HepG2 (cell line): ENCODE data around the gene FIS1. TPM values are rescaled to one million over a fixed set of nuclear protein-coding genes. Genes with fewer than 3 reads are reported as not detected.

Experiments used
- ATAC-seq: fragments of 200-7000 bp; cut with Tn5 transposase; 3 replicates; pipeline ENCODE4 v1.9.1; 2020; ENCODE audit warnings: mild to moderate bottlenecking, moderate library complexity
- BruUV-seq: library from RNA; stranded (reverse); fragments of 400-500 nt; replicated peaks from 2 replicates; lab custom pipeline; 2021; lab: Mats Ljungman, UMichigan
- CTCF ChIA-PET: fragments of 300-600 bp; formaldehyde crosslinking; extraction: SDS; loops from one replicate; lab custom pipeline; 2021; ENCODE audit warnings: low total read pairs, inconsistent platforms, low intra/inter-chr PET ratio; lab: Yijun Ruan, JAX
- POLR2A ChIA-PET: fragments of 350-600 bp; sonication (Branson Sonifier 250); formaldehyde crosslinking; loops from one replicate; lab custom pipeline; 2020; ENCODE audit warnings: antibody characterized with exemption, inconsistent platforms; lab: Yijun Ruan, JAX
- DNase-seq: peaks from one replicate; pipeline ENCODE4 v3.0.0-alpha.2; 2015; ENCODE audit warnings: low spot score
- FAIRE-seq: peaks from 3 replicates; lab custom pipeline; 2011; peaks lifted over from hg19 to GRCh38; lab: Jason Lieb, UNC
- H2AFZ ChIP-seq: one replicate; pipeline ENCODE4 v1.6.1; 2011; ENCODE audit warnings: low read length, inconsistent platforms
- H3K27ac ChIP-seq: fragments of 300-600 bp; 3 replicates; pipeline ENCODE4 v1.8.0; 2011; ENCODE audit warnings: mixed run types, mild to moderate bottlenecking, mixed read lengths, low read length, inconsistent platforms; ENCODE audit not compliant: insufficient read depth; ENCODE audit errors: extremely low read length
- H3K27me3 ChIP-seq, 2 experiments: fragments of 200-600 bp in 1 of 2; 2 replicates in 1 of 2; 3 replicates in 1 of 2; pipeline versions ENCODE4 v1.6.0 to v1.8.0; 2011; ENCODE audit warnings: low read length in 2 of 2, mild to moderate bottlenecking in 2 of 2, moderate library complexity in 2 of 2, inconsistent platforms in 1 of 2; ENCODE audit not compliant: insufficient read depth in 2 of 2, control insufficient read depth in 1 of 2
- H3K36me3 ChIP-seq, 2 experiments: fragments of 200-600 bp in 1 of 2; replicated peaks in 1 of 2; 2 replicates in 1 of 2; 3 replicates in 1 of 2; pipeline versions ENCODE4 v1.5.1 to v1.8.0; 2011; ENCODE audit warnings: low read length in 2 of 2, inconsistent platforms in 1 of 2; ENCODE audit not compliant: insufficient read depth in 2 of 2, control insufficient read depth in 1 of 2
- H3K4me1 ChIP-seq: 2 replicates; pipeline ENCODE4 v1.5.1; 2012; ENCODE audit warnings: low read length, inconsistent platforms; ENCODE audit not compliant: insufficient read depth
- H3K4me2 ChIP-seq: 2 replicates; pipeline ENCODE4 v1.6.0; 2011; ENCODE audit warnings: low read depth, low read length, inconsistent platforms
- H3K4me3 ChIP-seq, 3 experiments: fragments of 200-600 bp in 1 of 3; sonication (generic), shearing (Covaris generic) in 1 of 3; replicated peaks in 1 of 3; 2 replicates each; pipeline ENCODE4 v1.5.1; 2011 to 2016; ENCODE audit warnings: low read length in 3 of 3, inconsistent platforms in 2 of 3, low read depth in 2 of 3, mild to moderate bottlenecking in 2 of 3, control low read depth in 1 of 3, mixed read lengths in 1 of 3; ENCODE audit not compliant: insufficient read depth in 1 of 3
- H3K79me2 ChIP-seq: one replicate; pipeline ENCODE4 v1.6.1; 2011; ENCODE audit warnings: low read length, inconsistent platforms; ENCODE audit not compliant: insufficient read depth
- H3K9ac ChIP-seq: 2 replicates; pipeline ENCODE4 v1.6.0; 2011; ENCODE audit warnings: mild to moderate bottlenecking, low read depth, low read length, inconsistent platforms; ENCODE audit not compliant: insufficient read depth
- H3K9me3 ChIP-seq: 2 replicates; pipeline ENCODE4 v1.5.1; 2012; ENCODE audit warnings: mild to moderate bottlenecking, low read length
- H4K20me1 ChIP-seq: 2 replicates; pipeline ENCODE4 v1.6.0; 2011; ENCODE audit warnings: inconsistent platforms, mild to moderate bottlenecking, low read length, moderate library complexity; ENCODE audit not compliant: insufficient read depth
- FOXK2 ChIP-seq: fragments of 450-650 bp; IDR thresholded peaks from 2 replicates; pipeline ENCODE4 v1.6.1; 2016
- GABPB1 ChIP-seq: IDR thresholded peaks from 2 replicates; pipeline ENCODE4 v1.6.1; 2016; ENCODE audit warnings: mild to moderate bottlenecking, missing genetic modification reagents, moderate library complexity, missing compliant biosample characterization
- HOXA3 ChIP-seq: sonication (generic); formaldehyde crosslinking; IDR thresholded peaks from 2 replicates; pipeline ENCODE4 v1.5.0; 2020; ENCODE audit warnings: missing genetic modification reagents
- JARID2 ChIP-seq: sonication (generic); formaldehyde crosslinking; IDR thresholded peaks from 2 replicates; pipeline ENCODE4 v1.8.1; 2023; ENCODE audit warnings: missing genetic modification reagents, inconsistent platforms; ENCODE audit not compliant: insufficient replicate concordance
- MED8 ChIP-seq: sonication (generic); formaldehyde crosslinking; IDR thresholded peaks from 2 replicates; pipeline ENCODE4 v1.8.1; 2023; ENCODE audit warnings: mild to moderate bottlenecking, missing genetic modification reagents; ENCODE audit not compliant: insufficient replicate concordance
- PAF1 ChIP-seq: IDR thresholded peaks from 2 replicates; pipeline ENCODE4 v1.6.1; 2016; ENCODE audit warnings: missing genetic modification reagents, missing compliant biosample characterization
- PPARG ChIP-seq: conservative IDR thresholded peaks from 2 replicates; pipeline ENCODE4 v1.6.1; 2016; ENCODE audit warnings: missing biosample characterization, missing genetic modification reagents
- RBM39 ChIP-seq: fragments of 200-400 bp; formaldehyde crosslinking; IDR thresholded peaks from one replicate; pipeline ENCODE4 v1.6.1; 2018; ENCODE audit warnings: antibody characterized with exemption, mild to moderate bottlenecking, low read depth, low read length; ENCODE audit not compliant: poor library complexity, severe bottlenecking
- SMAD1 ChIP-seq: sonication (generic); formaldehyde crosslinking; IDR thresholded peaks from 2 replicates; pipeline ENCODE4 v1.4.0; 2020; ENCODE audit warnings: missing genetic modification reagents, low read depth, mild to moderate bottlenecking, borderline replicate concordance
- SOX13 ChIP-seq, 3 experiments: fragments of 450-650 bp in 1 of 3; sonication (generic) in 1 of 3; formaldehyde crosslinking in 1 of 3; IDR thresholded peaks in 2 of 3; conservative IDR thresholded peaks in 1 of 3; 2 replicates each; pipeline versions ENCODE4 v1.5.0 to v1.6.1; 2016 to 2020; ENCODE audit warnings: antibody characterized with exemption in 1 of 3, mild to moderate bottlenecking in 1 of 3, missing compliant biosample characterization in 1 of 3, missing genetic modification reagents in 1 of 3, moderate library complexity in 1 of 3
- ZBTB20 ChIP-seq: sonication (generic); formaldehyde crosslinking; IDR thresholded peaks from 2 replicates; pipeline ENCODE4 v1.8.1; 2023; ENCODE audit warnings: missing genetic modification reagents, low read depth, mild to moderate bottlenecking, borderline replicate concordance
- ZFYVE20 ChIP-seq: sonication (generic); formaldehyde crosslinking; IDR thresholded peaks from 2 replicates; pipeline ENCODE4 v1.8.0; 2023; ENCODE audit warnings: low read depth, mild to moderate bottlenecking, moderate library complexity, missing genetic modification reagents, borderline replicate concordance
- ZMYM3 ChIP-seq: sonication (generic); formaldehyde crosslinking; IDR thresholded peaks from 2 replicates; pipeline ENCODE4 v1.5.1; 2020; ENCODE audit warnings: mild to moderate bottlenecking, missing genetic modification reagents
- ZNF121 ChIP-seq: sonication (generic); formaldehyde crosslinking; IDR thresholded peaks from 2 replicates; pipeline ENCODE4 v1.5.0; 2020; ENCODE audit warnings: mild to moderate bottlenecking, missing genetic modification reagents
- ZNF205 ChIP-seq: IDR thresholded peaks from 2 replicates; pipeline ENCODE4 v1.6.1; 2018; ENCODE audit warnings: missing biosample characterization, missing genetic modification reagents
- ZNF382 ChIP-seq: sonication (generic); formaldehyde crosslinking; IDR thresholded peaks from 2 replicates; pipeline ENCODE4 v1.5.0; 2020; ENCODE audit warnings: missing genetic modification reagents, mild to moderate bottlenecking, borderline replicate concordance
- ZNF530 ChIP-seq: sonication (generic); formaldehyde crosslinking; IDR thresholded peaks from 2 replicates; pipeline ENCODE4 v1.5.0; 2020; ENCODE audit warnings: low read depth, mild to moderate bottlenecking, missing genetic modification reagents
- WGBS: methylation state at CpG from one replicate; pipeline ENCODE4 v1.1.6; 2017; ENCODE audit warnings: low lambda C conversion rate; 5-methylcytosine and 5-hydroxymethylcytosine counted together
- in situ Hi-C: cut with HindIII; loops from 2 replicates; pipeline ENCODE4 v1.10.0; 2017; ENCODE audit warnings: low pct_unique_long_range_greater_than_20kb; ENCODE audit not compliant: extremely low pct_ligation_motif_present
- intact Hi-C: fragments of 100-400 bp; cut with micrococcal nuclease; formaldehyde crosslinking; loops from one replicate; pipeline ENCODE4 v1.10.0; 2022; ENCODE audit not compliant: unreplicated experiment
- polyA plus RNA-seq, 8 experiments: library from polyadenylated mRNA; depleted of rRNA in 3 of 8; stranded (reverse) in 7 of 8; unstranded in 1 of 8; fragments of >200 nt; fragmentation: Illumina TruSeq in 4 of 8; extraction: Trizol in 4 of 8; gene quantifications; 2 replicates each; pipeline versions ENCODE4 v1.2.1 to v1.2.3, GENCODE V29; 2011 to 2016; ENCODE audit warnings: low read depth in 4 of 8, missing spikeins in 1 of 8, mixed read lengths in 1 of 8; ENCODE audit not compliant: insufficient read depth in 1 of 8
- total RNA-seq, 5 experiments: library from RNA; depleted of rRNA; stranded (reverse); fragments of >200 nt; fragmentation: Illumina TruSeq; extraction: Trizol; gene quantifications; 2 replicates each; pipeline ENCODE4 v1.2.3, GENCODE V29; 2016; ENCODE audit warnings: low read depth in 1 of 5
- TF ChIP-seq, protein P1 (sequence below): IDR thresholded peaks from 2 replicates; pipeline ENCODE4 v1.6.1; 2012; ENCODE audit warnings: inconsistent platforms
- TF ChIP-seq, protein P2 (sequence below): sonication (generic); formaldehyde crosslinking; IDR thresholded peaks from 2 replicates; pipeline ENCODE4 v1.5.0; 2020; ENCODE audit warnings: mild to moderate bottlenecking, missing genetic modification reagents, borderline replicate concordance
- TF ChIP-seq, protein P3 (sequence below): IDR thresholded peaks from 2 replicates; pipeline ENCODE4 v1.6.1; 2016; ENCODE audit warnings: missing compliant biosample characterization, missing genetic modification reagents, borderline replicate concordance

Gene FIS1
- total and polyA plus RNA-seq, 2 of the 13 experiments (the other 11 are each of a cell fraction or from before 2014, with no cell fraction given) = 97.5 to 101 TPM

DNA sequence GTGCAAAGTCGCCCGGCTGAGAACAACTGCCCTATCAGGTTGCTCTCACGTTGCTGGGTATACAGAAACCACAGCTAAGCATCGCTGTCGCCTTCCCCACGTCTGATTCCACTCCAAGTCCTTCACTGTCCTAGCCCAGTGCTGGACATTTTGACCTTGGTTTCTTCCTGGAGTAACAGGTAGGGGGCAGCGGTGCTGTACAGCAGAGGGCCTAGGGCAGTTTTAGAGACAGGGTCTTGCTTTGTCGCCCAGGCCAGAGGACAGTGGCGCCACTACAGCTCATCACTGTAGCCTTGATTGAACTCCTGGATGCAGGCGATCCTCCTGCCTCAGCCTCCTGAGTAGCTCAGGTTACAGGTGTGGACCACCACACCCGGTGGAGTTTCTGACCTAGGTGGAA lies 9.8 kb downstream of the FIS1 start:
- WGBS = 86% methylated on average over 9 of the region's 11 CpGs
- ATAC-seq = peak; percentile 12
- TF ChIP-seq JARID2 (CRISPR knock-in tag) = no peak
- no peak for TF ChIP-seq PAF1 (CRISPR knock-in tag)
- no peak for TF ChIP-seq HOXA3 (CRISPR knock-in tag)
- TF ChIP-seq PPARG = no peak
- TF ChIP-seq MED8 (CRISPR knock-in tag) = no peak
- no peak for TF ChIP-seq SOX13 (IDR thresholded peaks at IDR 0.05)
- no peak for TF ChIP-seq SOX13 (CRISPR knock-in tag; conservative IDR thresholded peaks at IDR 0.05 in 1 of 2, IDR thresholded peaks at IDR 0.05 in 1 of 2)
- peak; percentile 61; the same call in 1 of the 2 replicates for TF ChIP-seq ZNF121 (CRISPR knock-in tag)
- TF ChIP-seq, protein P1, sequence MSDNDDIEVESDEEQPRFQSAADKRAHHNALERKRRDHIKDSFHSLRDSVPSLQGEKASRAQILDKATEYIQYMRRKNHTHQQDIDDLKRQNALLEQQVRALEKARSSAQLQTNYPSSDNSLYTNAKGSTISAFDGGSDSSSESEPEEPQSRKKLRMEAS = no peak
- TF ChIP-seq FOXK2 = no peak
- no peak for TF ChIP-seq ZFYVE20 (CRISPR knock-in tag)
- TF ChIP-seq, protein P2, sequence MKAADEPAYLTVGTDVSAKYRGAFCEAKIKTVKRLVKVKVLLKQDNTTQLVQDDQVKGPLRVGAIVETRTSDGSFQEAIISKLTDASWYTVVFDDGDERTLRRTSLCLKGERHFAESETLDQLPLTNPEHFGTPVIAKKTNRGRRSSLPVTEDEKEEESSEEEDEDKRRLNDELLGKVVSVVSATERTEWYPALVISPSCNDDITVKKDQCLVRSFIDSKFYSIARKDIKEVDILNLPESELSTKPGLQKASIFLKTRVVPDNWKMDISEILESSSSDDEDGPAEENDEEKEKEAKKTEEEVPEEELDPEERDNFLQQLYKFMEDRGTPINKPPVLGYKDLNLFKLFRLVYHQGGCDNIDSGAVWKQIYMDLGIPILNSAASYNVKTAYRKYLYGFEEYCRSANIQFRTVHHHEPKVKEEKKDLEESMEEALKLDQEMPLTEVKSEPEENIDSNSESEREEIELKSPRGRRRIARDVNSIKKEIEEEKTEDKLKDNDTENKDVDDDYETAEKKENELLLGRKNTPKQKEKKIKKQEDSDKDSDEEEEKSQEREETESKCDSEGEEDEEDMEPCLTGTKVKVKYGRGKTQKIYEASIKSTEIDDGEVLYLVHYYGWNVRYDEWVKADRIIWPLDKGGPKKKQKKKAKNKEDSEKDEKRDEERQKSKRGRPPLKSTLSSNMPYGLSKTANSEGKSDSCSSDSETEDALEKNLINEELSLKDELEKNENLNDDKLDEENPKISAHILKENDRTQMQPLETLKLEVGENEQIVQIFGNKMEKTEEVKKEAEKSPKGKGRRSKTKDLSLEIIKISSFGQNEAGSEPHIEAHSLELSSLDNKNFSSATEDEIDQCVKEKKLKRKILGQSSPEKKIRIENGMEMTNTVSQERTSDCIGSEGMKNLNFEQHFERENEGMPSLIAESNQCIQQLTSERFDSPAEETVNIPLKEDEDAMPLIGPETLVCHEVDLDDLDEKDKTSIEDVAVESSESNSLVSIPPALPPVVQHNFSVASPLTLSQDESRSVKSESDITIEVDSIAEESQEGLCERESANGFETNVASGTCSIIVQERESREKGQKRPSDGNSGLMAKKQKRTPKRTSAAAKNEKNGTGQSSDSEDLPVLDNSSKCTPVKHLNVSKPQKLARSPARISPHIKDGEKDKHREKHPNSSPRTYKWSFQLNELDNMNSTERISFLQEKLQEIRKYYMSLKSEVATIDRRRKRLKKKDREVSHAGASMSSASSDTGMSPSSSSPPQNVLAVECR (CRISPR knock-in tag) = no peak
- TF ChIP-seq ZNF530 (CRISPR knock-in tag) = no peak
- TF ChIP-seq SMAD1 (CRISPR knock-in tag) = no peak
- TF ChIP-seq GABPB1 (CRISPR knock-in tag) = no peak
- TF ChIP-seq, protein P3, sequence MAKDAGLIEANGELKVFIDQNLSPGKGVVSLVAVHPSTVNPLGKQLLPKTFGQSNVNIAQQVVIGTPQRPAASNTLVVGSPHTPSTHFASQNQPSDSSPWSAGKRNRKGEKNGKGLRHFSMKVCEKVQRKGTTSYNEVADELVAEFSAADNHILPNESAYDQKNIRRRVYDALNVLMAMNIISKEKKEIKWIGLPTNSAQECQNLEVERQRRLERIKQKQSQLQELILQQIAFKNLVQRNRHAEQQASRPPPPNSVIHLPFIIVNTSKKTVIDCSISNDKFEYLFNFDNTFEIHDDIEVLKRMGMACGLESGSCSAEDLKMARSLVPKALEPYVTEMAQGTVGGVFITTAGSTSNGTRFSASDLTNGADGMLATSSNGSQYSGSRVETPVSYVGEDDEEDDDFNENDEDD (CRISPR knock-in tag) = no peak
- no peak for TF ChIP-seq ZMYM3 (CRISPR knock-in tag)
- no peak for TF ChIP-seq ZNF382 (CRISPR knock-in tag)
- TF ChIP-seq ZNF205 (CRISPR knock-in tag) = no peak
- no peak for TF ChIP-seq RBM39
- no peak for TF ChIP-seq ZBTB20 (CRISPR knock-in tag)

More for the DNA sequence above, 9.8 kb downstream of the FIS1 start:
- no peak overlapping the region for H3K4me3 ChIP-seq
- H4K20me1 ChIP-seq = no peaks in the 10 kb centered on the region
- ChIA-PET CTCF (interaction anchor here (1.3 kb wide), 1 partner anchor 9 kb away, joined by 4 read pairs; no protein-coding TSS in a partner anchor), POLR2A (interaction anchor here (0.8 to 3.0 kb wide), 3 partner anchors 9 to 33 kb away, joined by 4 to 11 read pairs (median 8); partner anchors contain the start of genes FIS1, PLOD3 and ZNHIT1)
- DNase-seq = peak; percentile 29
- no peaks in the 10 kb centered on the region for H3K27me3 ChIP-seq
- H3K27ac ChIP-seq = no peak overlapping the region
- peaks cover 65% of the 10 kb centered on the region for H3K4me1 ChIP-seq
- H3K79me2 ChIP-seq = no peaks in the 10 kb centered on the region
- intact Hi-C loops = no loop called here
- in situ Hi-C loops = no loop called here
- no peaks in the 10 kb centered on the region for H3K9me3 ChIP-seq
- BruUV-seq = no TSS peak
- peak; percentile 8 for FAIRE-seq
- no peak overlapping the region for H3K4me2 ChIP-seq
- no peak overlapping the region for H3K9ac ChIP-seq
- H2AFZ ChIP-seq = no peak overlapping the region
- H3K36me3 ChIP-seq = peaks cover 0 to 6% of the 10 kb centered on the region in 2 experiments; a peak in 3 of 5 replicates
